ENCODE measurements around the gene ELMO1.

GRCh38 chr7:37398403-37398802, 50.3 kb downstream of the ELMO1 start:
- TF ChIP-seq PHF8 (IDR thresholded peaks at IDR 0.05; ENCODE audit: borderline replicate concordance, low read depth) (no peak), CEBPB (IDR thresholded peaks at IDR 0.05) (no peak)

Measured in A549 (cell line).